ENCODE data around the gene PPIAL4G.
"Not testable (repeated sequence)": the region's sequence is repeated elsewhere in the genome, so short reads cannot be mapped to it uniquely, and the experiment has no call there.

PPIAL4G gene

DNA sequence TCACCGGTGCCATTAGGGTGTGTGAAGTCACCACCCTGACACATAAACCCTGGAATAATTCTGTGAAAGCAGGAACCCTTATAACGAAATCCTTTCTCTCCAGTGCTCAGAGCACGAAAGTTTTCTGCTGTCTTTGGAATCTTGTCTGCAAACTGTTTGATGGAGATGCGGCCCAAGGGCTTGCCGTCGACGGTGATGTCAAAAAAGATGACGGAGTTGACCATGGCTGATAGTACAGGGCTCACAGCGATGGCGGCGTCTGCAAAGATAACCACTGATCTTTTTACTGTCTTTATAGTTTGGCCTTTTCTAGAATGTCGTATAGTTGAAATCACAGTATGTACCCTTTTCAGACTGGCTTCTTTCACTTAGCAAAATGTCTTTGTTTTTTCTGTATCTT, at the start of gene PPIAL4G:
TSS of gene PPIAL4G (minus strand) at position 274 of the 400 bp plus-strand sequence. CDS start at position 224, 50 bp downstream.
- not testable (repeated sequence) for H3K79me2 ChIP-seq (ENCODE audit: low read length); H3K4me1 ChIP-seq (ENCODE audit: low read length); H3K27me3 ChIP-seq (ENCODE audit: low read depth, low read length)

DNA sequence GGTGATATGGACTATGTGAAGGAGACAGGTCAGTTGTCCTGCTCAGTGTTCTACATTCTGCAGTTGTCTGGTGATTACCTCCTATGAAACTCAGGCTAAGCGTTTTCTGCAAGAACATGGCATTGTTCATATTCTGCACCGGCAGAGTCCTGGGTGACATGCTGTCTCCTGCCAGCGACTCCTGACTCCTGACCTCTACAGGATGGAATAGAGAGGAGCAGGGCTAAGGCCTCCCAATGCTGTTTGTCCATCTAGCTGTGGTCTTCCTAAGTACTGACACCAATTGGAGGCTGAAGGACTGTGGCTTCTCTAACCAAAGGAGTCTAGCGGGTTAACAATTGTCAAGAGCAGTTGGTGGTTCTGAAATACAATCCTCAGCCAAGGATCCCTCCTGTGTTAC, 49.1 kb upstream of the PPIAL4G start:
- not testable (repeated sequence) for H3K27me3 ChIP-seq (ENCODE audit: low read depth, low read length); H3K27ac ChIP-seq (ENCODE audit: low read length); H3K79me2 ChIP-seq (ENCODE audit: low read length); H2AFZ ChIP-seq (ENCODE audit: low read depth, low read length); H3K36me3 ChIP-seq (replicated peaks; ENCODE audit: low read depth, low read length); H3K9me3 ChIP-seq (ENCODE audit: insufficient read depth, low read length); H3K4me3 ChIP-seq (ENCODE audit: low read length); H4K20me1 ChIP-seq (ENCODE audit: insufficient read depth, low read length); H3K4me1 ChIP-seq (ENCODE audit: low read length); H3K9ac ChIP-seq (ENCODE audit: low read length); H3K4me2 ChIP-seq (ENCODE audit: low read length)

More for the DNA sequence above, at the start of gene PPIAL4G:
- H3K9ac ChIP-seq (ENCODE audit: low read length); H3K27ac ChIP-seq (ENCODE audit: low read length); H3K4me2 ChIP-seq (ENCODE audit: low read length); H2AFZ ChIP-seq (ENCODE audit: low read depth, low read length); H3K4me3 ChIP-seq (ENCODE audit: low read length); H3K9me3 ChIP-seq (ENCODE audit: insufficient read depth, low read length); H4K20me1 ChIP-seq (ENCODE audit: insufficient read depth, low read length); H3K36me3 ChIP-seq (replicated peaks; ENCODE audit: low read depth, low read length): not testable (repeated sequence)

GRCh38 chr1:148529101-148529567, 46.0 kb upstream of the PPIAL4G start:
- peak overlapping the region; percentile 57 for H3K4me3 ChIP-seq (ENCODE audit: low read length)
- H3K27me3 ChIP-seq (ENCODE audit: low read depth, low read length); H3K9ac ChIP-seq (ENCODE audit: low read length); H3K79me2 ChIP-seq (ENCODE audit: low read length); H3K9me3 ChIP-seq (ENCODE audit: insufficient read depth, low read length); H3K27ac ChIP-seq (ENCODE audit: low read length); H3K36me3 ChIP-seq (replicated peaks; ENCODE audit: low read depth, low read length); H3K4me1 ChIP-seq (ENCODE audit: low read length); H4K20me1 ChIP-seq (ENCODE audit: insufficient read depth, low read length); H2AFZ ChIP-seq (ENCODE audit: low read depth, low read length): not testable (repeated sequence)
- peak overlapping the region; percentile 42; the same call in 1 of the 2 replicates for H3K4me2 ChIP-seq (ENCODE audit: low read length)

- not testable (repeated sequence) for H4K20me1 ChIP-seq (ENCODE audit: insufficient read depth, low read length); H3K4me2 ChIP-seq (ENCODE audit: low read length); H3K4me1 ChIP-seq (ENCODE audit: low read length); H3K4me3 ChIP-seq (ENCODE audit: low read length); H3K27me3 ChIP-seq (ENCODE audit: low read depth, low read length); H2AFZ ChIP-seq (ENCODE audit: low read depth, low read length); H3K9me3 ChIP-seq (ENCODE audit: insufficient read depth, low read length); H3K79me2 ChIP-seq (ENCODE audit: low read length); H3K9ac ChIP-seq (ENCODE audit: low read length); H3K27ac ChIP-seq (ENCODE audit: low read length); H3K36me3 ChIP-seq (replicated peaks; ENCODE audit: low read depth, low read length)
These were observed 45.5 kb upstream of the PPIAL4G start for GRCh38 chr1:148528591-148528990.

DNA sequence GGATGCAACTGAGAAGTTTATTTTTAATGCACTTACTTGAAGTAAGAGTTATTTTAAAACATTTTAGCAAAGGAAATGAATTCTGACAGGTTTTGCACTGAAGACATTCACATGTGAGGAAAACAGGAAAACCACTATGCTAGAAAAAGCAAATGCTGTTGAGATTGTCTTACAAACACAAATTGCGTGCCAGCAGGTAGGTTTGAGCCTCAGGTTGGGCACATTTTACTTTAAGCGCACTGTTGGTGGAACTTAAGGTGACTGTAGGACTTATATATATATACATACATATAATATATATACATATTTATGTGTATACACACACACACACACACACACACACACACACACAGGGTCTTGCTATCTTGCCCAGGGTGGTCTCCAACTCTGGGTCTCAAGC, 43.5 kb upstream of the PPIAL4G start:
- not testable (repeated sequence) for H2AFZ ChIP-seq (ENCODE audit: low read depth, low read length); H3K9ac ChIP-seq (ENCODE audit: low read length); H3K9me3 ChIP-seq (ENCODE audit: insufficient read depth, low read length); H3K4me1 ChIP-seq (ENCODE audit: low read length); H3K79me2 ChIP-seq (ENCODE audit: low read length); H3K27me3 ChIP-seq (ENCODE audit: low read depth, low read length); H3K4me3 ChIP-seq (ENCODE audit: low read length); H4K20me1 ChIP-seq (ENCODE audit: insufficient read depth, low read length); H3K27ac ChIP-seq (ENCODE audit: low read length); H3K4me2 ChIP-seq (ENCODE audit: low read length); H3K36me3 ChIP-seq (replicated peaks; ENCODE audit: low read depth, low read length)

GRCh38 chr1:148523205-148524144, 40.4 kb upstream of the PPIAL4G start:
- H3K36me3 ChIP-seq (replicated peaks; ENCODE audit: low read depth, low read length); H3K27me3 ChIP-seq (ENCODE audit: low read depth, low read length); H3K4me1 ChIP-seq (ENCODE audit: low read length); H3K9me3 ChIP-seq (ENCODE audit: insufficient read depth, low read length); H3K9ac ChIP-seq (ENCODE audit: low read length); H4K20me1 ChIP-seq (ENCODE audit: insufficient read depth, low read length); H3K27ac ChIP-seq (ENCODE audit: low read length); H2AFZ ChIP-seq (ENCODE audit: low read depth, low read length); H3K79me2 ChIP-seq (ENCODE audit: low read length): not testable (repeated sequence)
- peak overlapping the region; percentile 71 for H3K4me3 ChIP-seq (ENCODE audit: low read length)
- H3K4me2 ChIP-seq (ENCODE audit: low read length): peak overlapping the region; percentile 63

GRCh38 chr1:148522561-148523204, 39.6 kb upstream of the PPIAL4G start:
- H2AFZ ChIP-seq (ENCODE audit: low read depth, low read length); H3K79me2 ChIP-seq (ENCODE audit: low read length); H4K20me1 ChIP-seq (ENCODE audit: insufficient read depth, low read length); H3K9ac ChIP-seq (ENCODE audit: low read length); H3K27me3 ChIP-seq (ENCODE audit: low read depth, low read length); H3K36me3 ChIP-seq (replicated peaks; ENCODE audit: low read depth, low read length); H3K9me3 ChIP-seq (ENCODE audit: insufficient read depth, low read length); H3K4me1 ChIP-seq (ENCODE audit: low read length): not testable (repeated sequence)
- peak overlapping the region; percentile 71 for H3K4me3 ChIP-seq (ENCODE audit: low read length)
- H3K27ac ChIP-seq (ENCODE audit: low read length): peak overlapping the region; percentile 62
- peak overlapping the region; percentile 63 for H3K4me2 ChIP-seq (ENCODE audit: low read length)

DNA sequence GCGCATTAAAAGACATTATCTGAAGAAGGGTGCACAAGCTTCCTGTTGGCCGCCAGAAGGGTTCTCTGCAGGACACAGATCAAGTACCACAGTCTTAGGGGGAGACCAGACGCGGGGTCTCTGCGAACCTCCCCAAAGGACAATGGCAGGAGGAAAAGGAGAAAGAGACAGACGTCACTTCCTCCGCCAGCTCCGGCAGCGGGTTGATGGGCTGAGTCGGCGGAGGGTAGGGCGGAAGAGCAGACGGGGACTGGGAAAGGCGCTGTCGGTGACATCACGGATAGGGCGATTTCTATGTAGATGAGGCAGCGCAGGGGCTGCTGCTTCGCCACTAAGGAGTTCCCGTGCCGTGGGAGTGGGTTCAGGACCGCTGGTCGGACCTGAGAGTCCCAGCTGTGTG, 39.0 kb upstream of the PPIAL4G start:
- H3K9me3 ChIP-seq (ENCODE audit: insufficient read depth, low read length); H2AFZ ChIP-seq (ENCODE audit: low read depth, low read length); H3K27me3 ChIP-seq (ENCODE audit: low read depth, low read length); H4K20me1 ChIP-seq (ENCODE audit: insufficient read depth, low read length); H3K36me3 ChIP-seq (replicated peaks; ENCODE audit: low read depth, low read length); H3K4me1 ChIP-seq (ENCODE audit: low read length); H3K79me2 ChIP-seq (ENCODE audit: low read length): not testable (repeated sequence)
- H3K27ac ChIP-seq (ENCODE audit: low read length): peak overlapping the region; percentile 58; the same call in 1 of the 2 replicates
- peak overlapping the region; percentile 76 for H3K4me3 ChIP-seq (ENCODE audit: low read length)
- H3K9ac ChIP-seq (ENCODE audit: low read length): peak overlapping the region; percentile 59; the same call in 1 of the 2 replicates
- peak overlapping the region; percentile 53; the same call in 1 of the 2 replicates for H3K4me2 ChIP-seq (ENCODE audit: low read length)

DNA sequence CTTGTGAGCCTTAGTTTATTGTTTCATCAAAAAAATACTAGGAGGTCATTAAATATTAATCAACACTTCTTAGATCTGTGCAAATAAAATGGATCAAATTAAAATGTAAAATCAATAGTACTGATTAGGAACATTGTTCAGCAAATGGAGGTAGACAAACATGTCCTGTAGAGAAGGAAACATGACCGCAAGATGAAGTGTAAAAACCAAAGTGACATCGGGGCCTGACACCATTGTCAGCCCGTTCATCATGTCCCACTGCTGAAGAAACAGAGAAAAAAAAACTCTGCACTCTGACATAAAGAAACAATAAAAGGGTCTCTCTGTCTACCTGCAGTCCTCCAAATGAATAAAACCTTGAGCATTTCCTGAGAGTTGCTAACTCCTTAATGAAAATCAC, 31.2 kb upstream of the PPIAL4G start:
- not testable (repeated sequence) for H3K79me2 ChIP-seq (ENCODE audit: low read length); H3K27me3 ChIP-seq (ENCODE audit: low read depth, low read length); H3K27ac ChIP-seq (ENCODE audit: low read length); H3K4me2 ChIP-seq (ENCODE audit: low read length); H3K9ac ChIP-seq (ENCODE audit: low read length); H2AFZ ChIP-seq (ENCODE audit: low read depth, low read length); H3K9me3 ChIP-seq (ENCODE audit: insufficient read depth, low read length); H3K4me1 ChIP-seq (ENCODE audit: low read length); H3K36me3 ChIP-seq (replicated peaks; ENCODE audit: low read depth, low read length); H3K4me3 ChIP-seq (ENCODE audit: low read length); H4K20me1 ChIP-seq (ENCODE audit: insufficient read depth, low read length)
